Measurements from ENCODE around the gene NUDT4B. TPM values are rescaled to one million over a fixed set of nuclear protein-coding genes. Genes with fewer than 3 reads are reported as not detected.
"Not testable (repeated sequence)": the region's sequence is repeated elsewhere in the genome, so short reads cannot be mapped to it uniquely, and the experiment has no call there.

The NUDT4B gene
- total RNA-seq, 1 donor from 2014 or later, result 1.9 TPM

DNA sequence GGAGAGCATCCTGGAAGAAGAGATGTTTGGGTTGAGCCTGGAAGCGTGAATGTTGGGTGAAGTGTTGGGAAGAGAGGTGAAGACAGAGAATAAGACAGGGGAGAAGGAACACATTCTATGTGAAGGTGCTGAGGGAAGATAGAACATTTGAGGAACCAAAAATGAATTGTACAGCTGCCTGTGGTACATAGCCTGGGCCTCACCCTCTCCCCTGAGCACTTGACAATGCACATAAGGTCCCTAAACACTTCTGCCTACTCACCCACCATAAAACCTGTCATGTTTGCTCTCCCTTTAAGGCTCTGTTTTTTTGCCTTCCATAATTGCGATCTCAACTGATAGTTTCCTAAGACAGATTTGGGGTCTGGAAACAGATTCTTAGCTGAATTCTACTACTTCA lies 25.8 kb upstream of the NUDT4B start:
- H3K4me1 Mint-ChIP-seq; H3K27ac Mint-ChIP-seq; H3K27me3 Mint-ChIP-seq; POLR2A ChIA-PET; H3K4me3 Mint-ChIP-seq; intact Hi-C loops (cut with micrococcal nuclease); DNase-seq; H3K36me3 Mint-ChIP-seq (ENCODE audit: low read depth); CTCF ChIA-PET; H3K9me3 Mint-ChIP-seq: not testable (repeated sequence)
- peak; percentile 89 for ATAC-seq (ENCODE audit: low read depth)

DNA sequence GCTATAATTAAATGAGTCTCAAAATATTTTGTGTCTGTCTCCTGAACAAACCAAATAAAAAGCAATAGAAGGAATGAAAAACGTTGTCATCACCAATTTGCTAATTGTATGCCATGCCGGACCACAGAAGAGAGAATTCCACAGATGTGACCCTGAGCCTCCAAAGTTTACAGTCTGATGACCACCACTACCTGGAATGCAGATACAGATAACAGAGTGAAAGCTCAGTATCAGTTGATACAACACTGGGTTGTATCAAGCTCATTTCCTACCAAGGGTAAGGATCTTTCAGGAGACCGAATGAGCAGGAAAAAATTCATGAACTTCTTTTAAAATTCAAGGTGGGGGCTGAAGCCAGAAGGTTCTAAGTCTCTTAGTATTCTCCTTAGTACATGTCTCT lies 25.1 kb upstream of the NUDT4B start:
- not testable (repeated sequence) for ATAC-seq (ENCODE audit: low read depth); H3K4me1 Mint-ChIP-seq

GRCh38 chr1:148724872-148725271 lies 23.7 kb upstream of the NUDT4B start:
- ATAC-seq (ENCODE audit: low read depth); intact Hi-C loops (cut with micrococcal nuclease); H3K36me3 Mint-ChIP-seq (ENCODE audit: low read depth); DNase-seq; H3K27me3 Mint-ChIP-seq; H3K4me1 Mint-ChIP-seq; POLR2A ChIA-PET; CTCF ChIA-PET; H3K4me3 Mint-ChIP-seq; H3K9me3 Mint-ChIP-seq; H3K27ac Mint-ChIP-seq: not testable (repeated sequence)

More for the DNA sequence above, 25.1 kb upstream of the NUDT4B start:
- POLR2A ChIA-PET; H3K36me3 Mint-ChIP-seq (ENCODE audit: low read depth); DNase-seq; H3K4me3 Mint-ChIP-seq; CTCF ChIA-PET; H3K9me3 Mint-ChIP-seq; H3K27ac Mint-ChIP-seq; H3K27me3 Mint-ChIP-seq; intact Hi-C loops (cut with micrococcal nuclease): not testable (repeated sequence)

- H3K4me3 Mint-ChIP-seq; H3K4me1 Mint-ChIP-seq; ATAC-seq (ENCODE audit: low read depth); H3K36me3 Mint-ChIP-seq (ENCODE audit: low read depth); CTCF ChIA-PET; H3K27me3 Mint-ChIP-seq; H3K9me3 Mint-ChIP-seq; DNase-seq; H3K27ac Mint-ChIP-seq; intact Hi-C loops (cut with micrococcal nuclease); POLR2A ChIA-PET: not testable (repeated sequence)
Observed at GRCh38 chr1:148727862-148728261, 20.7 kb upstream of the NUDT4B start.

- CTCF ChIA-PET; POLR2A ChIA-PET; DNase-seq; H3K27ac Mint-ChIP-seq; H3K4me1 Mint-ChIP-seq; H3K27me3 Mint-ChIP-seq; H3K36me3 Mint-ChIP-seq (ENCODE audit: low read depth); H3K4me3 Mint-ChIP-seq; intact Hi-C loops (cut with micrococcal nuclease); H3K9me3 Mint-ChIP-seq: not testable (repeated sequence)
- peak; percentile 73 for ATAC-seq (ENCODE audit: low read depth)
Observed at GRCh38 chr1:148729128-148729527, 19.4 kb upstream of the NUDT4B start.

DNA sequence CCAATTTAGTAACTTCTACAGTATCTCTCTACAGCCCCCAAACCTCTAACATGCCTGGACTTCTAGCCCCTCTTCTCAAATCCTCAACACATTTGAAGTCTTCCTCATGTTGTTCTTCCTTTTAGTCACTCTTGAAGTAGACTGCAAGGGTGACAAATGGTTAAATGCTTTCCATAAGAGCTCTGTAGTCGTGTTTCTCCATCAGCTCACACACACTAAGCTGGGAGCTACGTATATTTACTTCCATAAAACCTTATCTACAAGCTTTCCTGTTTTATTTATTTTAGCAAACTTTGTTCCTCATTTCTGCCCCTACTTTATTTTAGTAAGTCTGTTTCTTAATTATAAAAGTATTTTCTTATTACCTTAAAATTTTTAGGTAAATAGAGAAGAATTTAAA lies 19.0 kb upstream of the NUDT4B start:
- H3K27ac Mint-ChIP-seq; POLR2A ChIA-PET; intact Hi-C loops (cut with micrococcal nuclease); ATAC-seq (ENCODE audit: low read depth); H3K4me3 Mint-ChIP-seq; DNase-seq; CTCF ChIA-PET; H3K36me3 Mint-ChIP-seq (ENCODE audit: low read depth); H3K9me3 Mint-ChIP-seq; H3K27me3 Mint-ChIP-seq; H3K4me1 Mint-ChIP-seq: not testable (repeated sequence)

- H3K27ac Mint-ChIP-seq; H3K9me3 Mint-ChIP-seq; POLR2A ChIA-PET; H3K4me3 Mint-ChIP-seq; DNase-seq; CTCF ChIA-PET; H3K36me3 Mint-ChIP-seq (ENCODE audit: low read depth); intact Hi-C loops (cut with micrococcal nuclease); H3K4me1 Mint-ChIP-seq; H3K27me3 Mint-ChIP-seq; ATAC-seq (ENCODE audit: low read depth): not testable (repeated sequence)
Observed at GRCh38 chr1:148732277-148732676, 16.3 kb upstream of the NUDT4B start.

DNA sequence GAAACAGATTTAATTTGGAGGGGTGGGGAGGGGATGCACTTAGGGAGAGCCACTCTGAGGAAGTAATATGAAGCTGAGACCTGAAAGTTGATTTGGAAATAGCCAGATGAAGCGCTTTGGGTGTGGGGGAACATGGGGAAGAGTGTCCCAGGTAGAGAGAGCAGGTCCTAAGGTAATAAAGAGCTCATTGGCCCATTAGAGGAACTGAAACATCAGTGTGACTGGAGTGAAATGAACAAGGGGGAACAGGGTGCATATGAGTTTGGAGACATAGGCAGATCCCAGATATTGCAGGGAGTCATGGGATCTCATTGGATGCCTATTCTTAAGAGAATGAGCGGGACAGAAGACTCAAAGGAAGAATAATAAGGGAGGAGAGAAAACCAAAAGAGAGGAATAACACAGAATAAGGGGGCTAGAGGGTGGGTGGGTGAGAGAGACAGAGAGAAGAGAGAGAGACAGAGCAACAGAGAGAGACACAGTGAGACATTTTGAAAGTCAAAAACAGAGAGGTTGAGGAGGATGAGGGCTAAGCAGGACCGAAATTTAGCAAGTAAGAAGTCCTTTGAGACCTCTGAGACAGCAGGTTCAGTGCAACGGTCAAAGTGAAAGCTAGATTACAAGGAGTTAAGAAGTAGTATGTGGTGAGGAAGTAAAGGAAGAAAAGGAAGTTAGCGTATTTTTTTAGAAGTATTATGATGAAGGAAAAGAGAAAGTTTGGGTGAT lies 14.8 kb upstream of the NUDT4B start:
- H3K4me1 Mint-ChIP-seq; H3K36me3 Mint-ChIP-seq (ENCODE audit: low read depth); CTCF ChIA-PET; H3K4me3 Mint-ChIP-seq; H3K27ac Mint-ChIP-seq; DNase-seq; POLR2A ChIA-PET; H3K9me3 Mint-ChIP-seq; intact Hi-C loops (cut with micrococcal nuclease); H3K27me3 Mint-ChIP-seq: not testable (repeated sequence)
- peak; percentile 63 for ATAC-seq (ENCODE audit: low read depth)

DNA sequence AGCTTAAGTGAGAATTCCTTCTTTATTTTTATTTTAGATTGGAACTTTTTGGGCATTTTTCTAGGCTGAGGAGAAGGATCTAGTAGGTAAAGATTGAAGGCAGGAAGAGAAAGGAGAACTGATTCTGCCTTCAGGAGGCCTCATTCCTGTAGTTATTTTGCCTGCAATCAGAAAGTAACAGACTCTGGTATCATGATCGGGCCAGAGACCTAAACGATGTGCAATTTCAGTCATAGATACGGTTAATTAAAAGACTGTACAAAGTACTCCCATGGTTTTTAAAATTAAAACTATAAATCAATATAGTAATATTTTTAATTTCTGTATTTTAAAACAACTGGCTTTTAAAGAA lies 14.3 kb upstream of the NUDT4B start:
- intact Hi-C loops (cut with micrococcal nuclease); H3K36me3 Mint-ChIP-seq (ENCODE audit: low read depth); DNase-seq; H3K9me3 Mint-ChIP-seq; POLR2A ChIA-PET; H3K4me3 Mint-ChIP-seq; H3K27ac Mint-ChIP-seq; CTCF ChIA-PET; H3K4me1 Mint-ChIP-seq; H3K27me3 Mint-ChIP-seq: not testable (repeated sequence)
- ATAC-seq (ENCODE audit: low read depth), result peak; percentile 21

GRCh38 chr1:148735538-148735937 lies 13.0 kb upstream of the NUDT4B start:
- POLR2A ChIA-PET; CTCF ChIA-PET; H3K27me3 Mint-ChIP-seq; H3K27ac Mint-ChIP-seq; H3K4me3 Mint-ChIP-seq; H3K9me3 Mint-ChIP-seq; H3K36me3 Mint-ChIP-seq (ENCODE audit: low read depth); intact Hi-C loops (cut with micrococcal nuclease); DNase-seq; H3K4me1 Mint-ChIP-seq: not testable (repeated sequence)
- ATAC-seq (ENCODE audit: low read depth), result peak; percentile 58

GRCh38 chr1:148738667-148739066 lies 9.9 kb upstream of the NUDT4B start:
- H3K9me3 Mint-ChIP-seq; DNase-seq; POLR2A ChIA-PET; ATAC-seq (ENCODE audit: low read depth); intact Hi-C loops (cut with micrococcal nuclease); CTCF ChIA-PET; H3K4me1 Mint-ChIP-seq; H3K27me3 Mint-ChIP-seq; H3K36me3 Mint-ChIP-seq (ENCODE audit: low read depth); H3K4me3 Mint-ChIP-seq; H3K27ac Mint-ChIP-seq: not testable (repeated sequence)

DNA sequence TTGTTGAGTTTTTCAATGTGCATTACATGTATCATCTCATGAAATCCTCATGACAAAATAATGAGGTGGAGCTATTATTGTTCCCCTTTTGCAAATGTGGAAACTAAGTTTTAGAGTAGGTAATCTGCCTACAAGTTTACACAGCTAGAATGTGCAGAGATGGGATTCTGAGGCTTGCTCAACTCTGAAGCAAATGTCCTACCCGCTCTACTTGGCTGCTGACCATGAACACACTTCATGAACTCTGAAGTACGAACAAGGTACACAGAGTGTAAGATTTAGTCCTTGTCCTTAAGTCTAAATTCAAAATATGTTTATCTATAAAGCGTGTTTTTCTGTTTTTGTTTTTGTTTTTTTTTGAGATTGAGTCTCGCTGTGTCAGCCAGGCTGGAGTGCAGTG lies 5.4 kb upstream of the NUDT4B start:
- CTCF ChIA-PET; H3K27me3 Mint-ChIP-seq; intact Hi-C loops (cut with micrococcal nuclease); H3K27ac Mint-ChIP-seq; DNase-seq; H3K4me1 Mint-ChIP-seq; H3K9me3 Mint-ChIP-seq; H3K4me3 Mint-ChIP-seq; ATAC-seq (ENCODE audit: low read depth); POLR2A ChIA-PET; H3K36me3 Mint-ChIP-seq (ENCODE audit: low read depth): not testable (repeated sequence)
